ENCODE results near the gene ROR1.

DNA sequence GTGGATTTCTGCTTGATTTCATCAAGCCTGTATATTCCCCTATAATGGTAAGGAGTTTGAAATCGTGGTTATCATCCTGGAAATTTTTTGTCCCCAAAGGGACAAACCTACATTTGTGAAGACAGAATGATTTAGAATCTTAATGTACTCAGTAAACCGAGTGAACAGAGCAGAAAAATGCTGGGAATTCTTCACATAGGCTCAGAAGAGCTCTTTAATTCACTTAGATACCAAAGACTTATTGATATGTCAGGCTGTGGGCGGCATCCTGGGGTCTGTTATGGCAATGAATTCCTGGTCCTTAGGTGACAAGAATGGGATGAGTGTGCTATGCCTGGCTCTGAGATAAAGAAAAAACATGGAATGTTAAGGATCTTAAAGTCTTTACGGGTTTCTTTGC is 74.9 kb downstream of the ROR1 start:
- TF ChIP-seq EP300 (IDR thresholded peaks at IDR 0.05) (no peak), POLR2AphosphoS5 (IDR thresholded peaks at IDR 0.05) (no peak)
- TF ChIP-seq, protein P1, sequence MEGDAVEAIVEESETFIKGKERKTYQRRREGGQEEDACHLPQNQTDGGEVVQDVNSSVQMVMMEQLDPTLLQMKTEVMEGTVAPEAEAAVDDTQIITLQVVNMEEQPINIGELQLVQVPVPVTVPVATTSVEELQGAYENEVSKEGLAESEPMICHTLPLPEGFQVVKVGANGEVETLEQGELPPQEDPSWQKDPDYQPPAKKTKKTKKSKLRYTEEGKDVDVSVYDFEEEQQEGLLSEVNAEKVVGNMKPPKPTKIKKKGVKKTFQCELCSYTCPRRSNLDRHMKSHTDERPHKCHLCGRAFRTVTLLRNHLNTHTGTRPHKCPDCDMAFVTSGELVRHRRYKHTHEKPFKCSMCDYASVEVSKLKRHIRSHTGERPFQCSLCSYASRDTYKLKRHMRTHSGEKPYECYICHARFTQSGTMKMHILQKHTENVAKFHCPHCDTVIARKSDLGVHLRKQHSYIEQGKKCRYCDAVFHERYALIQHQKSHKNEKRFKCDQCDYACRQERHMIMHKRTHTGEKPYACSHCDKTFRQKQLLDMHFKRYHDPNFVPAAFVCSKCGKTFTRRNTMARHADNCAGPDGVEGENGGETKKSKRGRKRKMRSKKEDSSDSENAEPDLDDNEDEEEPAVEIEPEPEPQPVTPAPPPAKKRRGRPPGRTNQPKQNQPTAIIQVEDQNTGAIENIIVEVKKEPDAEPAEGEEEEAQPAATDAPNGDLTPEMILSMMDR (IDR thresholded peaks at IDR 0.05): no peak
